ENCODE measurements around the gene PTPRM.

Gene PTPRM

GRCh38 chr18:8162802-8163201, 595.7 kb downstream of the PTPRM start:
- no peak for TF ChIP-seq CTCF (IDR thresholded peaks at IDR 0.05)
- Histone ChIP-seq H3K27me3 (no peaks in the 10 kb centered on the region), H3K27ac (no peak overlapping the region), H3K36me3 (no peaks in the 10 kb centered on the region), H3K4me1 (ENCODE audit: control insufficient read depth in 1 of 2, insufficient read depth in 1 of 2, low read depth in 1 of 2, low read length in 1 of 2) (no peaks in the 10 kb centered on the region), H3K4me3 (ENCODE audit: low read depth in 1 of 2, low read length in 1 of 2) (no peak overlapping the region), H3K9me3 (no peaks in the 10 kb centered on the region)

DNA sequence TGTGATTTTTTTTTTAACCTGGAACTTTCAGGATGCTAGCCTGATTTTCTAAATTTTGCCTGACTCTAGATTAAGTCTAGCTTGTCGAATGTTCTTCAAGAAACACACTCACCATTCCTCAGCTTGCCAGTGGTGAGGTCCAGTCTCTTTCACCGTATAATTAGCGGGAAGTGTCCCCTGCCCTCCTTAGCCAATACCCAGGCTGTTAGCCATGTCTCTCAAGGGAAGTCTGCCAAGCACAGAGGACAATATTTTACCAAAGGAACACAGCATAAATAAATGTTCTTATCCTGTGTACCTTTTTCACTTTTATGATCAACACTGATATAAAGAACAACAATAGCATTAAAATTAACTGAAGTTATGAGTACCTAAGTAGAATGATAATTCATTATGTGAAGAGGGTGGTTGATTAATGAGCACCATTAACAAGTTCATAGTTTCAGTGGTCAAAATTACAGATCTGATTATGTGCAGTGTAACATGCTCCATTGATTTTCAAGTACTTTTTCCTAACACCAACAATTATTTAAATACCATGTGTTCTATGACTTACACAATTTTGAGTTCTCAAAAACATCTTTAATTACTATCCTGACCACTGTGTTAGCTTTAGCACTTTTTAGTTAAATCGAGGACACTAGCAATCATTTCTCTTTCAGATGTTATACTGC, 596.3 kb downstream of the PTPRM start:
- no peaks in the 10 kb centered on the region for H3K4me1 ChIP-seq (ENCODE audit: control insufficient read depth in 1 of 2, insufficient read depth in 1 of 2, low read depth in 1 of 2, low read length in 1 of 2)
- no peaks in the 10 kb centered on the region for H3K27me3 ChIP-seq
- no peaks in the 10 kb centered on the region for H3K36me3 ChIP-seq
- no peak for TF ChIP-seq CTCF (IDR thresholded peaks at IDR 0.05)
- H3K4me3 ChIP-seq (ENCODE audit: low read depth in 1 of 2, low read length in 1 of 2) = no peak overlapping the region
- no peaks in the 10 kb centered on the region for H3K9me3 ChIP-seq
- H3K27ac ChIP-seq = no peak overlapping the region

- Histone ChIP-seq H3K27me3 (no peaks in the 10 kb centered on the region), H3K36me3 (no peaks in the 10 kb centered on the region), H3K4me1 (ENCODE audit: control insufficient read depth in 1 of 2, insufficient read depth in 1 of 2, low read depth in 1 of 2, low read length in 1 of 2) (no peaks in the 10 kb centered on the region), H3K9me3 (no peaks in the 10 kb centered on the region), H3K27ac (no peak overlapping the region), H3K4me3 (ENCODE audit: low read depth in 1 of 2, low read length in 1 of 2) (no peak overlapping the region)
- TF ChIP-seq CTCF (IDR thresholded peaks at IDR 0.05) = no peak
These were observed 598.0 kb downstream of the PTPRM start for GRCh38 chr18:8165095-8165494.

GRCh38 chr18:8167026-8167425, 599.9 kb downstream of the PTPRM start:
- Histone ChIP-seq H3K27ac (no peak overlapping the region), H3K9me3 (no peaks in the 10 kb centered on the region), H3K27me3 (no peaks in the 10 kb centered on the region)

GRCh38 chr18:8167673-8168072, 600.6 kb downstream of the PTPRM start:
- H3K36me3 ChIP-seq = no peaks in the 10 kb centered on the region
- H3K27me3 ChIP-seq = no peaks in the 10 kb centered on the region
- no peak overlapping the region for H3K27ac ChIP-seq
- H3K4me1 ChIP-seq (ENCODE audit: control insufficient read depth in 1 of 2, insufficient read depth in 1 of 2, low read depth in 1 of 2, low read length in 1 of 2) = no peaks in the 10 kb centered on the region
- no peak overlapping the region for H3K4me3 ChIP-seq (ENCODE audit: low read depth in 1 of 2, low read length in 1 of 2)
- no peak for TF ChIP-seq CTCF (IDR thresholded peaks at IDR 0.05)
- no peaks in the 10 kb centered on the region for H3K9me3 ChIP-seq

More at GRCh38 chr18:8167026-8167425, 599.9 kb downstream of the PTPRM start:
- Histone ChIP-seq H3K36me3 (no peaks in the 10 kb centered on the region), H3K4me1 (ENCODE audit: control insufficient read depth in 1 of 2, insufficient read depth in 1 of 2, low read depth in 1 of 2, low read length in 1 of 2) (no peaks in the 10 kb centered on the region), H3K4me3 (ENCODE audit: low read depth in 1 of 2, low read length in 1 of 2) (no peak overlapping the region)
- TF ChIP-seq CTCF (IDR thresholded peaks at IDR 0.05) = no peak

All from neutrophil (primary cell).